Measurements from ENCODE around the gene TTC23. TPM values are rescaled to one million over a fixed set of nuclear protein-coding genes. Genes with fewer than 3 reads are reported as not detected.

Gene TTC23
- total RNA-seq, 1 experiment from 2014 or later, result 38.3 TPM

DNA sequence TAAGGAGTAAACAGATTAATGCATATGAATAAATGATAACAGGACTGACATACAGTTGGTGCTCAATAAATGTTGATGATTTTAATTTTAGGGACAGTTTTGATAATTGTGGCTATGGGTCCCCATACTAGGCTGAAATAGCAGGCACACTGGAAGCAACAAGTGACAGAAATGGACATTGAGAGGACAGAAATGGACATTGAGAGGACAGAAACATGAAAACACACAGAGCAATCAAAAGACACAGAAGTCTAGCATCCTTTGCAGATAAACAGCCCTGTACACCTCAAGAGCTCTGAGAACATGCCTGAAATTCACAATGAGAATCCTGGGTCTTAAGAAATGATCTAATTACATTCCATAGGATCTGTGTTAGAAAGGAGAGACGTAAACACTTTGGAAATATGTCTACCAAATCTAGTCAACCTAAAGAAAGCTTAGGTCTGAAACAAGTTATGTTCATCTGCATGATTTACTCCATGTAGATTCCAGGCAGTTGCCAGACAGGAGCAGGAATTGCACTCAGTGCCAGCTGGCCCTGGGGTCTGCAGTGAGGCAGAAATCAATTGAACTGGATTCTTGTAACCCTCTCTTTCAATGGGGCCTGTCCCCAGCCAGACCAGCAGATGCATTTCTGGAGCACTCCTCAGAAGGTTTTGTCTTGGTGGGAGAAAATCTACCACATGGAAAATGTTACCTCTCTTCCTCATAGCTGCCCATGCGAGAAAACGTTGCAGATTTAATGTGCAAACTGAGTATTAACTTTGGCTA lies 84.2 kb downstream of the TTC23 start:
- no peak for DNase-seq (ENCODE audit: low read depth)

GRCh38 chr15:99164119-99164518 lies 85.3 kb downstream of the TTC23 start:
- no peak for DNase-seq (ENCODE audit: low read depth)

- no peak for DNase-seq (ENCODE audit: low read depth)
Observed at GRCh38 chr15:99163271-99164062, 85.9 kb downstream of the TTC23 start.

DNA sequence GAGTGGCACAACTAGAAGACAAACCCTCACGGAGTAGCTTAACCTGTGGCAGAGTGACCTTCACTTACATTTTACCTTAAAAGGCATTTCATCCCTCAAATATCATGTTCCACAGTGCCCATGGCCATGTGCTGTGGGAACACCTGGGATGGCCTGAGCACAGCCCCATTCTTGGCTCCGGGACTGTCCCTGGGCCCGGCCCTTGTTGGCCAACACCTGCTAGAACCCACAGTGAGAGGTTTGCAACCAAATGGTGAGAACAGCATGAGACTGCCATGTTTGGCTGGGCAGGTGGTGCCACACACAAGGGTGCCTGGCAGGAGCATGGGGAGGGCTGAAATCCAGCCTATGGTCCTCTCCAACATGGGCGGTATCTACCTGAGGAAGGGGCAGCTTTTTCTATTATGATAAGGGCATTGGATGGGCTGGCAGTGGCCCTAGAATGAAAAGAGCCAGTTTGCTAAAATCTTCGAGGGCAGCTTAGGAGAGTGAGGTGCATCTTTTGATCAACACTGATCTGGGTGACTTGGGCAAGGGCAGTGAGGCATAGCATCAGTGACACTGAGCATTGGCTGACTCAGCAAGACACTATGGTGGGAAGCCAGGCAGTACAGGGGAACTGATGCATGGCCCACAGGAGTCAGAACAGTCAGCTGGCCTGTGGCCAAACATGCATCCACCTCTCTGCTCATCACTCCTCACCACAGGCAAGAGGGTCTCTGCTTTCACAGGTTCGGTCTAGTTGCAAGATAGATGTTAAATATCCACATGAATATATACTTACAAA lies 90.6 kb downstream of the TTC23 start:
- DNase-seq (ENCODE audit: low read depth), result no peak

DNA sequence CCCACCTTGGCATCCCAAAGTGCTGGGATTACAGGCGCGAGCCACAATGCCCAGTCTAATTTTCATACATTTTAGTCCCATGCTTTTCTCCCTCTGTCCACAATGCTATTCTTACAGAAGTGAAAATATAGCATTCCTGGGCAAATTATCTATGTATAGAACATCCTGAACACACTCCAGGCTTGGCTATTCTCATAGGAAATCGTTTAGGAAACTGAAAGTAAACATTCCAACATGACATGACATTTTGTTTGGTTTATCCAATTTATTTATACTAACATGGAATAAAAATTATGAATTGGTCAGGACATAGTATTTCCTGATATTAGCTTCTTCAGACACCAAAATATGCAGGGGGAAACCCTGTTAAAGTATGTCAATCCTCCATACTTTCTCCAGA lies 91.9 kb downstream of the TTC23 start:
- no peak for DNase-seq (ENCODE audit: low read depth)

GRCh38 chr15:99155961-99156443 lies 93.4 kb downstream of the TTC23 start:
- no peak for DNase-seq (ENCODE audit: low read depth)

- no peak for DNase-seq (ENCODE audit: low read depth)
Observed at GRCh38 chr15:99154271-99154670, 95.1 kb downstream of the TTC23 start.

DNA sequence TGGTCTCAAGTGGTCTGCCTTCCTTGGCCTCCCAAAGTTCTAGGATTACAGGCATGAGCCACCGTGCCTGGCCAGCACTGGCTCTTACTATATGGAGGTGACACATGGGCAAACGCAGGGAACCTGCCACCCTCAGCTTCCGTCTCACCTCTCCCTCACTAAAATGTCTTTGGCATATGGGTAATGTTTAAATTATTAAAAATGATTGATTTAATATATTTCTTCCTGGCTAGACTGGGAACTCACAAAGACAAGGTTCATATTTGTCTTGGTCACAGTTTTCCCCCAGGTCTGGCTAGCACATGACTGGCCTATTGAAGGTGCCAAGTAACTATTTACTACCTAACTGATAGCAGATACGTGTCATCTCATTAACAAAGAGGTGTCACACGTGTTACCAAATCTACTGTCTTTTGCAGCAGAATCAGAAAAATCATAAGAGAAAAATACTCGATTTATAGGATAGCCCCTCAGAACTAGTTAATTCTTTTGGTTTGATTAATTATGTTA lies 96.3 kb downstream of the TTC23 start:
- DNase-seq (ENCODE audit: low read depth), result no peak

- DNase-seq (ENCODE audit: low read depth), result no peak
Observed at GRCh38 chr15:99151156-99151555, 98.2 kb downstream of the TTC23 start.

- no peak for DNase-seq (ENCODE audit: low read depth)
Observed at GRCh38 chr15:99149366-99149765, 100.0 kb downstream of the TTC23 start.

- DNase-seq (ENCODE audit: low read depth), result no peak
Observed at GRCh38 chr15:99148851-99149276, 100.5 kb downstream of the TTC23 start.

GRCh38 chr15:99146661-99147060 lies 102.7 kb downstream of the TTC23 start:
- DNase-seq (ENCODE audit: low read depth), result no peak

DNA sequence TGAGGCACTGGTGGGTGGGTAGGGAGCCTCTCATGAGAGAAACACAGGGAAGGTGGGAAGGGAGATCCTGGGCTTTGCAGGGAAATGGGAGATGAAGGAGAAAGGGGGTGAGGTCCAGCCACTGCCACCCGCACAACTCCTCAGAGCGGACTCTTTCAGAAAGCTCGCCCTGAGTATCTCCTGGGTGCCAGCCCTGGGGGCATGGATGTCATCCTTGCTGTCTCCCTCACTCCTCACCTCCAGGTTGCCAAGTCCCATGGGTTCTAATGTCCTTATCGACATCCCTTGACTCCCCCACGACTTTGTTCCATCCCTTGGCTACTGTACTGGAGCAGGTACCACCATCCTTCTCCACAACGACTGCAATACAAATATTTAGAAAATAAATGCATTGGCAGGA lies 103.6 kb downstream of the TTC23 start:
- no peak for DNase-seq (ENCODE audit: low read depth)

DNA sequence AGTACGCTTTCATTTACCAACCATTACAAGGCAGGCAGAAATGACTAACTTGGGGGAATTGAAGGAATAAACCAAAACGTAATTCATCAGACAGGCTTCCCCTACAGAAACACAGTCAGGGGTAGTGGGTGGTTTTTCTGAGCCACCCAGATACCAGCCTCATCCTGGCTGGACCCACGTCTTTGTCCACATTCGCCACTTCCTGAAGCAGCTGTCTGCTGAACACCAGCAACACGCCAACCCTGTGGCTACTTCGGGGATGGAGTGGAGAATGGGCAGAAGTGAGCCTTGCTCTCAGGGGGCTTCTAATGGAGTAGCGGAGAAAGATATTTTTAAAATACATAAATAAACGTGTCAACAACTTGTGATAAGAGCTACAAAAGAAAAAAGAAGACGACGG lies 104.4 kb downstream of the TTC23 start:
- DNase-seq (ENCODE audit: low read depth), result no peak

DNA sequence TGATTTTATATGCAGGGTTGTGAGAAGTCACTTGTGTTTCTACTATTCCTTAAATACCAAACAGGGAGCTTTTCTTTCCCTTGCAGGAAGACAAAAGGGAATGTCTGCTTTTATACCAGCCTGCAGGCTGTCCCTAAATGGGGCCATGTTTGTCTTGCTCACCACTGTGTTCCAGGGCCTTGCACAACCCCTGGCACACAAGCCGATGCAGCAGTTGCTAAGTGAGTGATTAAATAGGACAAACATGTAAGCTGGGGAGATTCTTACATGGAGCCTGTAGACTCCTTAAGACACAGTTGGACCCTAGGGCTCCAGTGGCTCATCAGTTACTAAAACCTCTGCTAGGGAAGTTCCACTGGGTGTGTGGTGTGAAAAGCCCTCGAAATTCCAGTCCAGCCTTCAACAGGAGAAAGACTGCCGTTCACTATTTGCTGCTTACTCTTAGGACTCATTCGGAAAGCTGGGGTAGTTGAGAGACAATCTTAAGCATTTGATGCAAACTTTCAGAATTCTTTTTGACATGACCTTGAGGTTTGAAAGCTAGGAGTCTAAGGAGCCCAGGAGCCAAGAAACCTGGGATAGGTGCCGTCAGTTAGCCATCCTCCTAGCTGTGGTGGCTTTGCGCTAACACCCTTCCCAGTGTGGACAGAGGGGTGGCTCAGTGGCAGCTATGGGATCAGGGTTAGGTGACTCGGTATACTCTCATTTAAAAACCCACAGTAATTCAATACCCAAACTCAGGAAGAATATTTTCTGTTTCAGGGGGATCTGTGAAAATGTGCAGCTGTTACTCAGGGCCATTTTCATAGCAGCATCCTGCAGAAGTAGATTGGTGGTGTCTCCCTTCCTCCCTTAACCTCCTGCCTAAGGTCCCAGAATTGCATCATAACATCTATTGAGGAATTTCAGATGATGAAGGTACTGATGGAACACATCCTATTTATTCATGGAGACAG lies 105.4 kb downstream of the TTC23 start:
- peak; percentile 36 for DNase-seq (ENCODE audit: low read depth)

DNA sequence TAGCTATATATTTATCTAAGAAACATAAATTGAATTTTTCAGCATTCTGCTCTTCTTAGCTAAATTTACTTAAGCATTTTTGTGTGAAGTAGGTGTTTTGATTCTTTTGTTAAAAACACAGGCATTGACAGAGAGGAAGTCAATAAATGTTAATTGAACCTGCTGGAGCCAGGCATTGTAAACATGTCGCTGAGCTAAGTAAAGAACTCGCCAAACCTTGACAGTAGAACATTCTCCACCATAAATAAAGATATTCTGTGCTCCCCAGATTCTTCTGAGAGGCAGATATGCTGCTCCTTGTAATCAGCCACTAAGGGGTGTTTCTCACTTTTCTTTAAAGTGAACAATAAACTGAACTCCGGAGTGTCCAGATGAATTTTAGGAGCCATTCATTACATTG lies 106.1 kb downstream of the TTC23 start:
- DNase-seq (ENCODE audit: low read depth), result no peak

DNA sequence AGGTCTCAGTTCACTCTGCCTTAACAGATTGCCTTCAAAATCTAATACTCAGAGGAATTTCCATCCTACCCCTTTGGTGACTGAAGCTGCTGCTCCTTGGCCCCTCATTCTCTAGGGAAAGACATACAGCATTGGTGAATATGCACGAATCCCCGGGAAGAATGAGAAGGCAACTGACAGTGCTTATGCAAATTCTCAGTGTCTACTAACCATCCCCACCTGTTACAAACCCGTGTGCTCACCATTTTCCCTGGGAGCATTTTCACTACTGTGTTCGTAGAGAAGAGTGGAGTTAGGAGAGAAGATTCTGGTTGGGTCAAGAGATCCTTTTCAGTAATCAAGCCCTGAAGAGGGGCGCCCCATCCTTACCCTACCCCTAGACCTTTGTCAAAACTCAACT lies 106.8 kb downstream of the TTC23 start:
- no peak for DNase-seq (ENCODE audit: low read depth)

- DNase-seq (ENCODE audit: low read depth), result no peak
Observed at GRCh38 chr15:99141943-99142342, 107.4 kb downstream of the TTC23 start.

DNA sequence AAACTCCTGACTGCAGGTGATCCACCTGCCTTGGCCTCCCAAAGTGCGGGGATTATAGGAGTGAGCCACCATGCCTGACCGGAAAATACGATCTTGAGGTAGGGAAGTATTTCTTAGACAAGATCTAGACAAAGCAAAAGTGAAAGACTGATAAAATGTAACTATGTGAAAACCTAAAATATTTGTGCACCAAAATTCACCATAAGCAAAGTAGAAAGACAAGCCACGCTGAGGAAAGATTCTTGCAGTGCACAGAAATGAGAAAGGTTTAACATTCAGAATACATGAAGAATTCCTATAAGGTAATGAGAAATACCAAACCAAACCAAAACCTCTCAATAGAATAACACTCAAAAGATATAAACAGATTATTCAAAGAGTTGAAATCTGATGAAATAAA lies 108.8 kb downstream of the TTC23 start:
- DNase-seq (ENCODE audit: low read depth), result no peak

GRCh38 chr15:99139276-99139675 lies 110.1 kb downstream of the TTC23 start:
- no peak for DNase-seq (ENCODE audit: low read depth)

DNA sequence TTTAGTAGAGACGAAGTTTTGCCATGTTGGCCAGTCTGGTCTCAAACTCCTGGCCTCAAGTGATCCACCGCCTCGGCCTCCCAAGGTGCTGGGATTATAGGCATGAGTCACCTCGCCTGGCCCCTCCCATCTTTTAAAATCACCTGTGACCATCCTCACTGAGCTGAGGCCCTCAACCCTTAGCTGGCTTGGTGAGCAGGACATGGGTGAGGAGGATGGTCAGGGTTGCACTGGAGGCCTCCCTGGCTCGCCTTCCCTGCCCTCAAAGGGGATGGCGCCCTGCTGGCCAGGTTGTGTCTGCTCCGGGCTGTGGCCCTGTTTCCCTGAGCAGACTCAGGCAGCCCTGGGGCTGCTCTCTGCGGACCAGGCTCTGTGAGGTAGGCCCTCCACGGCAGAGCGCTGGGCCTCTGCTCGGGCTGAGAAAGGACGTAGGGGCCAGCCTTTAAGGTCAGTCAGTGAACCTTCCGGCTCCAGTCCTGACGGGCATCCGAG lies 110.8 kb downstream of the TTC23 start:
- DNase-seq (ENCODE audit: low read depth), result no peak

All from RPMI7951 (cell line).